Measurements from ENCODE around the gene NPAS3.

NPAS3 gene

GRCh38 chr14:33767586-33768457 lies 829.1 kb downstream of the NPAS3 start:
- no peak for DNase-seq (ENCODE audit: extremely low read depth in 1 of 2, low read depth in 1 of 2)

GRCh38 chr14:33768458-33768830 lies 829.8 kb downstream of the NPAS3 start:
- DNase-seq (ENCODE audit: extremely low read depth in 1 of 2, low read depth in 1 of 2): no peak

- no peak for DNase-seq (ENCODE audit: extremely low read depth in 1 of 2, low read depth in 1 of 2)
These were observed 834.7 kb downstream of the NPAS3 start for GRCh38 chr14:33773205-33774030.

GRCh38 chr14:33774161-33774560 lies 835.5 kb downstream of the NPAS3 start:
- no peak for DNase-seq (ENCODE audit: extremely low read depth in 1 of 2, low read depth in 1 of 2)

GRCh38 chr14:33774723-33775470 lies 836.2 kb downstream of the NPAS3 start:
- DNase-seq (ENCODE audit: extremely low read depth in 1 of 2, low read depth in 1 of 2): no peak

GRCh38 chr14:33776871-33777270 lies 838.2 kb downstream of the NPAS3 start:
- no peak for DNase-seq (ENCODE audit: extremely low read depth in 1 of 2, low read depth in 1 of 2)

GRCh38 chr14:33777681-33778080 lies 839.0 kb downstream of the NPAS3 start:
- DNase-seq (ENCODE audit: extremely low read depth in 1 of 2, low read depth in 1 of 2): no peak

GRCh38 chr14:33780035-33780434 lies 841.4 kb downstream of the NPAS3 start:
- DNase-seq (ENCODE audit: extremely low read depth in 1 of 2, low read depth in 1 of 2): no peak

- no peak for DNase-seq (ENCODE audit: extremely low read depth in 1 of 2, low read depth in 1 of 2)
These were observed 842.6 kb downstream of the NPAS3 start for GRCh38 chr14:33781236-33781635.

- DNase-seq (ENCODE audit: extremely low read depth in 1 of 2, low read depth in 1 of 2): no peak
These were observed 844.2 kb downstream of the NPAS3 start for GRCh38 chr14:33782923-33783322.

- DNase-seq (ENCODE audit: extremely low read depth in 1 of 2, low read depth in 1 of 2): no peak
These were observed 847.6 kb downstream of the NPAS3 start for GRCh38 chr14:33786091-33786825.

- DNase-seq (ENCODE audit: extremely low read depth in 1 of 2, low read depth in 1 of 2): no peak
These were observed 849.5 kb downstream of the NPAS3 start for GRCh38 chr14:33788161-33788560.

- DNase-seq (ENCODE audit: extremely low read depth in 1 of 2, low read depth in 1 of 2): no peak
These were observed 852.3 kb downstream of the NPAS3 start for GRCh38 chr14:33790996-33791395.

GRCh38 chr14:33792009-33792719 lies 853.5 kb downstream of the NPAS3 start:
- DNase-seq (ENCODE audit: extremely low read depth in 1 of 2, low read depth in 1 of 2): no peak

GRCh38 chr14:33792720-33793368 lies 854.2 kb downstream of the NPAS3 start:
- peak; percentile 14 to 52 for DNase-seq (ENCODE audit: extremely low read depth in 1 of 2, low read depth in 1 of 2)

GRCh38 chr14:33793398-33794110 lies 854.9 kb downstream of the NPAS3 start:
- DNase-seq (ENCODE audit: extremely low read depth in 1 of 2, low read depth in 1 of 2): no peak

GRCh38 chr14:33794791-33795305 lies 856.2 kb downstream of the NPAS3 start:
- DNase-seq (ENCODE audit: extremely low read depth in 1 of 2, low read depth in 1 of 2): no peak

- no peak for DNase-seq (ENCODE audit: extremely low read depth in 1 of 2, low read depth in 1 of 2)
These were observed 857.7 kb downstream of the NPAS3 start for GRCh38 chr14:33796356-33796755.
